ENCODE measurements around the gene NR1H3. TPM values are rescaled to one million over a fixed set of nuclear protein-coding genes. Genes with fewer than 3 reads are reported as not detected.

The NR1H3 gene
- total RNA-seq, 2 donors from 2014 or later: 2.2 to 4.3 TPM

GRCh38 chr11:47280099-47280498, 22.3 kb downstream of the NR1H3 start:
- Mint-ChIP-seq H3K27ac (no peak overlapping the region), H3K4me1 (peaks cover 12% of the 10 kb centered on the region), H3K36me3 (ENCODE audit: low read depth) (peaks cover 12% of the 10 kb centered on the region), H3K27me3 (no peaks in the 10 kb centered on the region), H3K4me3 (no peak overlapping the region)
- ATAC-seq (no peak), DNase-seq (no peak)
- H3K9me3 ChIP-seq (ENCODE audit: control insufficient read depth, low read length, poor library complexity, severe bottlenecking): no peaks in the 10 kb centered on the region

GRCh38 chr11:47280860-47281259, 23.1 kb downstream of the NR1H3 start:
- no peak overlapping the region for H3K27ac Mint-ChIP-seq
- peaks cover 15% of the 10 kb centered on the region for H3K36me3 Mint-ChIP-seq (ENCODE audit: low read depth)
- no peaks in the 10 kb centered on the region for H3K9me3 ChIP-seq (ENCODE audit: control insufficient read depth, low read length, poor library complexity, severe bottlenecking)
- H3K4me3 Mint-ChIP-seq: no peak overlapping the region
- peaks cover 9% of the 10 kb centered on the region for H3K4me1 Mint-ChIP-seq
- ATAC-seq (no peak), DNase-seq (no peak)
- H3K27me3 Mint-ChIP-seq: no peaks in the 10 kb centered on the region

- no peak overlapping the region for H3K4me3 Mint-ChIP-seq
- H3K36me3 Mint-ChIP-seq (ENCODE audit: low read depth): peaks cover 15% of the 10 kb centered on the region
- no peaks in the 10 kb centered on the region for H3K27me3 Mint-ChIP-seq
- H3K4me1 Mint-ChIP-seq: peaks cover 6% of the 10 kb centered on the region
- ATAC-seq (no peak), DNase-seq (no peak)
- no peaks in the 10 kb centered on the region for H3K9me3 ChIP-seq (ENCODE audit: control insufficient read depth, low read length, poor library complexity, severe bottlenecking)
- no peak overlapping the region for H3K27ac Mint-ChIP-seq
Measured at GRCh38 chr11:47282462-47282861, 24.7 kb downstream of the NR1H3 start.

DNA sequence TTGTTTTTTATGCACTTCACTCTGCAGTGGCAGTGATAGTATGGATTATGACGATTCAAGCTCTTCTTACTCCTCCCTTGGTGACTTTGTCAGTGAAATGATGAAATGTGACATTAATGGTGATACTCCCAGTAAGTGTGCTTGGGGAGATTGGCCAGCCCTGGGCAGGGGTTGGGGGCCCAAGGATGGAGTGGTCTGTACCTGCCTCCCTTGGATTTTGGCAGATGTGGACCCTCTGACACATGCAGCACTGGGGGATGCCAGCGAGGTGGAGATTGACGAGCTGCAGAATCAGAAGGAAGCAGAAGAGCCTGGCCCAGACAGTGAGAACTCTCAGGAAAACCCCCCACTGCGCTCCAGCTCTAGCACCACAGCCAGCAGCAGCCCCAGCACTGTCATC, 26.4 kb downstream of the NR1H3 start:
- no peaks in the 10 kb centered on the region for H3K9me3 ChIP-seq (ENCODE audit: control insufficient read depth, low read length, poor library complexity, severe bottlenecking)
- Mint-ChIP-seq H3K4me1 (peaks cover 6% of the 10 kb centered on the region), H3K27me3 (no peaks in the 10 kb centered on the region), H3K27ac (no peak overlapping the region), H3K36me3 (ENCODE audit: low read depth) (peaks cover 15% of the 10 kb centered on the region), H3K4me3 (peak overlapping the region; percentile 21)
- ATAC-seq (no peak), DNase-seq (no peak)

GRCh38 chr11:47285969-47286770, 28.4 kb downstream of the NR1H3 start:
- peaks cover 7% of the 10 kb centered on the region for H3K4me1 Mint-ChIP-seq
- no peaks in the 10 kb centered on the region for H3K9me3 ChIP-seq (ENCODE audit: control insufficient read depth, low read length, poor library complexity, severe bottlenecking)
- H3K4me3 Mint-ChIP-seq: no peak overlapping the region
- no peak overlapping the region for H3K27ac Mint-ChIP-seq
- DNase-seq: no peak
- no peak for ATAC-seq
- peaks cover 18% of the 10 kb centered on the region for H3K36me3 Mint-ChIP-seq (ENCODE audit: low read depth)
- no peaks in the 10 kb centered on the region for H3K27me3 Mint-ChIP-seq

DNA sequence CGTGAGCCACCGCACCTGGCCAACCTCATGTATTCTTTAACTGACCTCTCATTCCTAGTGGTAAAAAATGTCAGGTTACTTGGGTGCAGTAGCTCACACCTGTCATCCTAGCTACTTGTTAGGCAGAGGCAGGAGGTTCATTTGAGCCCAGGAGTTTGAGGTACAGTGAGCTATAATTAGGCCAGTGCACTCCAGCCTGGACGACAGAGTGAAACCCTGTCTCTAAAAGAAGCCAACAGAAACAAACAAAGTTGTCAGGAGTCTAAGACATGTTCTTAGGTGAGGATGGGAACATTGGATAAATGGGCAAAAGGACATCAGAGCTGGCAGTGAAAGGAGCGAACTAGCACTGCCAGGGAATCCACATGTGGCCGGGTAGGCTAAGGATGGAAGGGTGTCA, 30.3 kb downstream of the NR1H3 start:
- peaks cover 17% of the 10 kb centered on the region for H3K36me3 Mint-ChIP-seq (ENCODE audit: low read depth)
- H3K27me3 Mint-ChIP-seq: no peaks in the 10 kb centered on the region
- DNase-seq (no peak), ATAC-seq (no peak)
- no peak overlapping the region for H3K4me3 Mint-ChIP-seq
- no peaks in the 10 kb centered on the region for H3K9me3 ChIP-seq (ENCODE audit: control insufficient read depth, low read length, poor library complexity, severe bottlenecking)
- H3K27ac Mint-ChIP-seq: no peak overlapping the region
- peaks cover 9% of the 10 kb centered on the region for H3K4me1 Mint-ChIP-seq

DNA sequence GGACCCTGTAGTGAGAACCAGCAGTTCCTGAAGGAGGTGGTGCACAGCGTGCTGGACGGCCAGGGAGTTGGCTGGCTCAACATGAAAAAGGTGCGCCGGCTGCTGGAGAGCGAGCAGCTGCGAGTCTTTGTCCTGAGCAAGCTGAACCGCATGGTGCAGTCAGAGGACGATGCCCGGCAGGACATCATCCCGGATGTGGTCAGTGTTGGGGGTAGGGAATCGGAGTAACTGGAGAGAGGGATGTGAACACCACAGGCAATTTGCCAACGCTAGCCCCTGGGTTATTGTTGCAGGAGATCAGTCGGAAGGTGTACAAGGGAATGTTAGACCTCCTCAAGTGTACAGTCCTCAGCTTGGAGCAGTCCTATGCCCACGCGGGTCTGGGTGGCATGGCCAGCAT, 32.1 kb downstream of the NR1H3 start:
- H3K9me3 ChIP-seq (ENCODE audit: control insufficient read depth, low read length, poor library complexity, severe bottlenecking): no peaks in the 10 kb centered on the region
- no peak overlapping the region for H3K27ac Mint-ChIP-seq
- H3K4me3 Mint-ChIP-seq: peak overlapping the region; percentile 31
- DNase-seq (no peak), ATAC-seq (no peak)
- H3K36me3 Mint-ChIP-seq (ENCODE audit: low read depth): peaks cover 12% of the 10 kb centered on the region
- peaks cover 5% of the 10 kb centered on the region for H3K4me1 Mint-ChIP-seq
- H3K27me3 Mint-ChIP-seq: no peaks in the 10 kb centered on the region

GRCh38 chr11:47295385-47295784, 37.6 kb downstream of the NR1H3 start:
- H3K36me3 Mint-ChIP-seq (ENCODE audit: low read depth): peaks cover 9% of the 10 kb centered on the region
- H3K4me1 Mint-ChIP-seq: peaks cover 7% of the 10 kb centered on the region
- DNase-seq: no peak
- H3K9me3 ChIP-seq (ENCODE audit: control insufficient read depth, low read length, poor library complexity, severe bottlenecking): no peaks in the 10 kb centered on the region
- H3K4me3 Mint-ChIP-seq: no peak overlapping the region
- no peak for ATAC-seq
- no peaks in the 10 kb centered on the region for H3K27me3 Mint-ChIP-seq
- H3K27ac Mint-ChIP-seq: peak overlapping the region; percentile 63

DNA sequence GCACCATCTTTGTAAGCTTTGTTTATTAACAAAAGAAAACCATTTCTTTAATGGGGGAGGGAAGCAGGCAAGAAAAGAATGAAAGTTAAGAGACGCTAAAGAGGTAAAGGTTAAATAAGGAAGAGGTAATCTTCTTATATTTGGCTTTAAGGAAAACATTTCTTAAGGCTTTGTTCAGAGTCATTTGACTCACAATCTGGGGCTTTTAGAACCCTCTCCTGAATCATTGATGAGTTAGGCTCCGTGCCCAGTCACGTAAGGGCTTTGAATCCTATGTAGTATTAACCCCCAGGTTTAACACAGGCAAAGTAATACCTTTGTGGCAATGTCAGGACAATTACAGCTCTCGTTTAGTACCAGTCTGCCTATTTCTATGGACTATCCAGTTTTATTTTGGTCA, 38.2 kb downstream of the NR1H3 start:
- ATAC-seq (no peak), DNase-seq (no peak)
- Mint-ChIP-seq H3K4me3 (no peak overlapping the region), H3K4me1 (peaks cover 5% of the 10 kb centered on the region), H3K27me3 (no peaks in the 10 kb centered on the region), H3K27ac (peak overlapping the region; percentile 63), H3K36me3 (ENCODE audit: low read depth) (peaks cover 7% of the 10 kb centered on the region)
- no peaks in the 10 kb centered on the region for H3K9me3 ChIP-seq (ENCODE audit: control insufficient read depth, low read length, poor library complexity, severe bottlenecking)

- Mint-ChIP-seq H3K36me3 (ENCODE audit: low read depth) (peaks cover 13% of the 10 kb centered on the region), H3K4me3 (no peak overlapping the region), H3K27me3 (no peaks in the 10 kb centered on the region), H3K27ac (no peak overlapping the region), H3K4me1 (peaks cover 5% of the 10 kb centered on the region)
- no peaks in the 10 kb centered on the region for H3K9me3 ChIP-seq (ENCODE audit: control insufficient read depth, low read length, poor library complexity, severe bottlenecking)
- DNase-seq: no peak
- no peak for ATAC-seq
Measured at GRCh38 chr11:47299078-47299477, 41.3 kb downstream of the NR1H3 start.

- peaks cover 9% of the 10 kb centered on the region for H3K4me1 Mint-ChIP-seq
Measured at GRCh38 chr11:47302853-47303252, 45.1 kb downstream of the NR1H3 start.

GRCh38 chr11:47305734-47306483, 48.1 kb downstream of the NR1H3 start:
- ATAC-seq (no peak), DNase-seq (no peak)
- H3K27me3 Mint-ChIP-seq: no peaks in the 10 kb centered on the region
- peak overlapping the region; percentile 61 for H3K27ac Mint-ChIP-seq
- H3K9me3 ChIP-seq (ENCODE audit: control insufficient read depth, low read length, poor library complexity, severe bottlenecking): no peaks in the 10 kb centered on the region
- H3K36me3 Mint-ChIP-seq (ENCODE audit: low read depth): peaks cover 13% of the 10 kb centered on the region
- H3K4me3 Mint-ChIP-seq: no peak overlapping the region
- H3K4me1 Mint-ChIP-seq: peaks cover 6% of the 10 kb centered on the region

More at GRCh38 chr11:47302853-47303252, 45.1 kb downstream of the NR1H3 start:
- ATAC-seq (no peak), DNase-seq (no peak)
- H3K9me3 ChIP-seq (ENCODE audit: control insufficient read depth, low read length, poor library complexity, severe bottlenecking): no peaks in the 10 kb centered on the region
- no peaks in the 10 kb centered on the region for H3K27me3 Mint-ChIP-seq
- no peak overlapping the region for H3K4me3 Mint-ChIP-seq
- H3K36me3 Mint-ChIP-seq (ENCODE audit: low read depth): peaks cover 15% of the 10 kb centered on the region
- H3K27ac Mint-ChIP-seq: no peak overlapping the region

GRCh38 chr11:47306484-47306844, 48.7 kb downstream of the NR1H3 start:
- H3K9me3 ChIP-seq (ENCODE audit: control insufficient read depth, low read length, poor library complexity, severe bottlenecking): no peaks in the 10 kb centered on the region
- ATAC-seq (no peak), DNase-seq (no peak)
- Mint-ChIP-seq H3K4me3 (no peak overlapping the region), H3K27me3 (no peaks in the 10 kb centered on the region), H3K27ac (no peak overlapping the region), H3K4me1 (peaks cover 4% of the 10 kb centered on the region), H3K36me3 (ENCODE audit: low read depth) (peaks cover 11% of the 10 kb centered on the region)

All from T-helper 17 cell (primary cell).